ENCODE data around the gene LSS. TPM values are rescaled to one million over a fixed set of nuclear protein-coding genes. Genes with fewer than 3 reads are reported as not detected.

LSS gene
- total and polyA plus RNA-seq, 10 of the 15 experiments (the other 5 are each of a cell fraction or from before 2014, with no cell fraction given), result 2.9 to 82.4 (median 27.5) TPM

DNA sequence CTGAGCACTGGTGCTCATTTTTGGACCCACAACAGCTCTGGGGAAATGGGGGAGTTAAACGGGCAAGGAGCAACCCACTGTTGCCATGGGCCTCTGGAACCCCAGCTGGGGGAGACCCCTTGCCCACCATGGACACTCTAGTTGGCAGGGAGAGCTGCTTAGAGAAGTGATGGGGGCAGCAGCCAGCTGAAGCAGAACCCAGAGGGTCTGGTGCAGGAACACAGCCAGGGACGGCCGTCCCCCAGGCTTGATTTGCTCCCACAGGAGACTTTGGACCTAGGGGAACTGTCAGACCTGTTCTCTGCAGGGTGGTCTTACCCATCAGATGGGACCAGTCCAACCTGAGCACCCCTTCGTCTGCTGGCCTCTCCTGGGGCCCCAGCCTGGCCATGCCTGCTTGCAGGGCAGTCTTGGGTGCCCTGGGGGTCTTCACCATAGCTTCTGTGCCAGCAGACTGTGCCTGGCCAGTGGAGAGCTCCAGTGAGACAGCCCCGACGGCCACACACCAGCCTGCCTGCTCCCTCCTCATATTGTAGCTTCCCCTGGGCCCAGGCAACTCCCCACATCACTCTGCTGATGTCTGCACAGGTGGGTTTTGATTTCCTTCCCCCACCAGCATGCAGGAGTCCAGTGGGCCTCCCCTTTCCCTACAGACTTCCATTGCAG lies 55.6 kb downstream of the LSS start (continued):
- TF ChIP-seq, protein P1, sequence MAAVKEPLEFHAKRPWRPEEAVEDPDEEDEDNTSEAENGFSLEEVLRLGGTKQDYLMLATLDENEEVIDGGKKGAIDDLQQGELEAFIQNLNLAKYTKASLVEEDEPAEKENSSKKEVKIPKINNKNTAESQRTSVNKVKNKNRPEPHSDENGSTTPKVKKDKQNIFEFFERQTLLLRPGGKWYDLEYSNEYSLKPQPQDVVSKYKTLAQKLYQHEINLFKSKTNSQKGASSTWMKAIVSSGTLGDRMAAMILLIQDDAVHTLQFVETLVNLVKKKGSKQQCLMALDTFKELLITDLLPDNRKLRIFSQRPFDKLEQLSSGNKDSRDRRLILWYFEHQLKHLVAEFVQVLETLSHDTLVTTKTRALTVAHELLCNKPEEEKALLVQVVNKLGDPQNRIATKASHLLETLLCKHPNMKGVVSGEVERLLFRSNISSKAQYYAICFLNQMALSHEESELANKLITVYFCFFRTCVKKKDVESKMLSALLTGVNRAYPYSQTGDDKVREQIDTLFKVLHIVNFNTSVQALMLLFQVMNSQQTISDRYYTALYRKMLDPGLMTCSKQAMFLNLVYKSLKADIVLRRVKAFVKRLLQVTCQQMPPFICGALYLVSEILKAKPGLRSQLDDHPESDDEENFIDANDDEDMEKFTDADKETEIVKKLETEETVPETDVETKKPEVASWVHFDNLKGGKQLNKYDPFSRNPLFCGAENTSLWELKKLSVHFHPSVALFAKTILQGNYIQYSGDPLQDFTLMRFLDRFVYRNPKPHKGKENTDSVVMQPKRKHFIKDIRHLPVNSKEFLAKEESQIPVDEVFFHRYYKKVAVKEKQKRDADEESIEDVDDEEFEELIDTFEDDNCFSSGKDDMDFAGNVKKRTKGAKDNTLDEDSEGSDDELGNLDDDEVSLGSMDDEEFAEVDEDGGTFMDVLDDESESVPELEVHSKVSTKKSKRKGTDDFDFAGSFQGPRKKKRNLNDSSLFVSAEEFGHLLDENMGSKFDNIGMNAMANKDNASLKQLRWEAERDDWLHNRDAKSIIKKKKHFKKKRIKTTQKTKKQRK (IDR thresholded peaks at IDR 0.05; ENCODE audit: low read depth, low read length), result no peak

DNA sequence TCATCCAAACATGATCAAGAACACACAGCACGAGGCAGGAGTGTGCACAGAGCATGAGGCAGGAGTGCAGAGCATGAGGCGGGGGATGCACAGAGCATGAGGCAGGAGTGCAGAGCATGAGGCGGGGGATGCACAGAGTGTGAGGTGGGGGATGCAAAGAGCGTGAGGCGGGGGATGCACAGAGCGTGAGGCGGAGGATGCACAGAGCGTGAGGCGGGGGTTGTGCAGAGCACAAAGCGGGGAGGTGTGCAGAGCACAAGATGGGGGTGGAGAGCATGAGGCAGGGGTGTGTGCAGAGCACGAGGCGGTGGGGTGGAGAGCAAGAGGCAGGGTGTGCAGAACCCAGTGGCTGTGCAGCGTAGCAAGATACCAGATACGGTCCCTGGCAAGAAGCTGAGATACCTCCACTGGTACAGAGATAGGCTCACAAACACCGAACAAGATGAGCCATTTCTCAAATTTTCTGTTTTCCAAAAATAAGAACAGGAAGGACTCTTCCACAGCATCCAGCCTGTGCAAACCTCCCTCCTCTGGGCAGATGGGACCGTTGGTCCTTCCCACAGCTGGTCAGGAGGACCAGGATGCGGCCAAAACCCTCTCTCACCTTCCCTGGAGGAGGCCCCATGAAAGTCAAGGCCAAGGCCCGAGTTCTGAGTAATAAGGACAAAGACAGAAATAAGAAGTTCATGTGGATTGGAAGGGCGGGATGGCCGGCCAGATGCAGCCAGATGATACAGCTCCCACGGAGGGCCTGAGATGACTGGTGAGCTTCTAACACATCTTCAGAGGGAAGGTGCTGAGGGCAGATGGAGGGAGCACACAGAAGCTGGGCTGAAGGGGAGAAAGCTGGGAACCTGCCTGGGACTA lies 56.3 kb downstream of the LSS start:
- no peak for FAIRE-seq
- intact Hi-C loops (cut with micrococcal nuclease; ENCODE audit: unreplicated experiment), result no loop called here
- Histone ChIP-seq H3K4me3 (no peak overlapping the region), H3K36me3 (ENCODE audit: control insufficient read depth in 2 of 2, insufficient read depth in 2 of 2, low read length in 1 of 2) (no peaks in the 10 kb centered on the region), H3K27me3 (replicated peaks in 1 of 2; ENCODE audit: control insufficient read depth in 2 of 2, insufficient read depth in 2 of 2, low read length in 1 of 2) (no peaks in the 10 kb centered on the region), H3K9ac (ENCODE audit: control insufficient read depth, insufficient read depth, low read length) (no peak overlapping the region), H3K4me1 (ENCODE audit: control insufficient read depth, insufficient read depth, low read length) (no peaks in the 10 kb centered on the region; the same call in 1 of the 2 replicates), H3K9me3 (replicated peaks; ENCODE audit: control insufficient read depth, insufficient read depth, low read length) (peaks cover 2% of the 10 kb centered on the region; the same call in 1 of the 3 replicates), H3K27ac (ENCODE audit: control insufficient read depth, insufficient read depth) (no peak overlapping the region), H3K4me2 (ENCODE audit: control insufficient read depth, insufficient read depth) (no peak overlapping the region), H4K20me1 (ENCODE audit: control insufficient read depth, insufficient read depth) (no peaks in the 10 kb centered on the region), H3K79me2 (ENCODE audit: control insufficient read depth, insufficient read depth, low read length) (no peaks in the 10 kb centered on the region), H2AFZ (ENCODE audit: control insufficient read depth, low read depth, low read length) (no peak overlapping the region)
- no TSS peak for BruUV-seq (replicated peaks)
- RAD21 ChIA-PET (ENCODE audit: unreplicated experiment), result no interaction called here
- 32% methylated on average over 21 of the region's 21 CpGs for WGBS (ENCODE audit: insufficient coverage, insufficient replicate concordance, low lambda C conversion rate, missing lambda C conversion rate)
- in situ Hi-C loops (cut with MboI), result no loop called here
- no peak for DNase-seq (ENCODE audit: low read depth, low spot score)
- no peak for ATAC-seq
- SMC1A ChIA-PET (ENCODE audit: uncharacterized antibody, unreplicated experiment), result no interaction called here
- no peak for TF ChIP-seq YY1 (IDR thresholded peaks at IDR 0.05; ENCODE audit: low read depth, low read length)
- TF ChIP-seq IKZF1 (conservative IDR thresholded peaks at IDR 0.05), result no peak
- no peak for TF ChIP-seq IRF4 (IDR thresholded peaks at IDR 0.05; ENCODE audit: low read depth, low read length)
- no peak for TF ChIP-seq POLR2A (IDR thresholded peaks at IDR 0.05; ENCODE audit: low read depth, low read length)
- no peak for TF ChIP-seq EP300 (IDR thresholded peaks at IDR 0.05; ENCODE audit: borderline replicate concordance in 1 of 2, control insufficient read depth in 1 of 2, low read depth in 2 of 2, low read length in 2 of 2)
- no peak for TF ChIP-seq GATAD2B (conservative IDR thresholded peaks at IDR 0.05; ENCODE audit: low read depth)
- TF ChIP-seq MTA3 (IDR thresholded peaks at IDR 0.05; ENCODE audit: borderline replicate concordance, low read length), result no peak
- no peak for TF ChIP-seq NFXL1 (IDR thresholded peaks at IDR 0.05; ENCODE audit: borderline replicate concordance)
- no peak for TF ChIP-seq NRF1 (conservative IDR thresholded peaks at IDR 0.05; ENCODE audit: low read depth, low read length)
- no peak for TF ChIP-seq CBX5 (IDR thresholded peaks at IDR 0.05; ENCODE audit: low read depth)
- TF ChIP-seq RFX5 (IDR thresholded peaks at IDR 0.05; ENCODE audit: low read depth, low read length), result no peak
- TF ChIP-seq TCF3 (IDR thresholded peaks at IDR 0.05; ENCODE audit: borderline replicate concordance, insufficient read depth, low read depth, low read length), result no peak
- no peak for TF ChIP-seq CHD1 (IDR thresholded peaks at IDR 0.05; ENCODE audit: low read depth, low read length)
- no peak for TF ChIP-seq RCOR1 (conservative IDR thresholded peaks at IDR 0.05; ENCODE audit: low read depth, low read length)
- TF ChIP-seq MEF2B (IDR thresholded peaks at IDR 0.05; ENCODE audit: partially characterized antibody, poor library complexity, severe bottlenecking), result no peak
- TF ChIP-seq, protein P2, sequence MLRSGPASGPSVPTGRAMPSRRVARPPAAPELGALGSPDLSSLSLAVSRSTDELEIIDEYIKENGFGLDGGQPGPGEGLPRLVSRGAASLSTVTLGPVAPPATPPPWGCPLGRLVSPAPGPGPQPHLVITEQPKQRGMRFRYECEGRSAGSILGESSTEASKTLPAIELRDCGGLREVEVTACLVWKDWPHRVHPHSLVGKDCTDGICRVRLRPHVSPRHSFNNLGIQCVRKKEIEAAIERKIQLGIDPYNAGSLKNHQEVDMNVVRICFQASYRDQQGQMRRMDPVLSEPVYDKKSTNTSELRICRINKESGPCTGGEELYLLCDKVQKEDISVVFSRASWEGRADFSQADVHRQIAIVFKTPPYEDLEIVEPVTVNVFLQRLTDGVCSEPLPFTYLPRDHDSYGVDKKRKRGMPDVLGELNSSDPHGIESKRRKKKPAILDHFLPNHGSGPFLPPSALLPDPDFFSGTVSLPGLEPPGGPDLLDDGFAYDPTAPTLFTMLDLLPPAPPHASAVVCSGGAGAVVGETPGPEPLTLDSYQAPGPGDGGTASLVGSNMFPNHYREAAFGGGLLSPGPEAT (IDR thresholded peaks at IDR 0.05; ENCODE audit: low read depth), result no peak
- CTCF ChIA-PET, result no interaction called here
- POLR2A ChIA-PET, result interaction anchor here (0.6 kb wide), 1 partner anchor 468 kb away, joined by 7 read pairs; no protein-coding TSS in a partner anchor

Data from GM12878 (cell line).